Retina (tissue), 1 donor: Measurements from ENCODE around the gene ANAPC10.
"Not testable (repeated sequence)": the region's sequence is repeated elsewhere in the genome, so short reads cannot be mapped to it uniquely, and the experiment has no call there.

Experiments
- DNase-seq: peaks from one replicate; pipeline ENCODE4 v3.0.0-alpha.2; 2016

Gene ANAPC10

GRCh38 chr4:145000656-145001055 is 97.3 kb downstream of the ANAPC10 start:
- DNase-seq, result not testable (repeated sequence)

GRCh38 chr4:144989306-144989705 is 108.7 kb downstream of the ANAPC10 start:
- DNase-seq, result no peak

GRCh38 chr4:144985531-144985930 is 112.5 kb downstream of the ANAPC10 start:
- DNase-seq, result no peak

- DNase-seq, result no peak
Measured at GRCh38 chr4:144985014-144985413, 113.0 kb downstream of the ANAPC10 start.

- no peak for DNase-seq
Measured at GRCh38 chr4:144984241-144984640, 113.8 kb downstream of the ANAPC10 start.

GRCh38 chr4:144975718-144976117 is 122.3 kb downstream of the ANAPC10 start:
- no peak for DNase-seq

GRCh38 chr4:144970597-144970996 is 127.4 kb downstream of the ANAPC10 start:
- no peak for DNase-seq

GRCh38 chr4:144969821-144970220 is 128.2 kb downstream of the ANAPC10 start:
- DNase-seq, result no peak

- no peak for DNase-seq
Measured at GRCh38 chr4:144968606-144969005, 129.4 kb downstream of the ANAPC10 start.

- DNase-seq, result no peak
Measured at GRCh38 chr4:144967161-144967560, 130.8 kb downstream of the ANAPC10 start.

GRCh38 chr4:144962300-144962699 is 135.7 kb downstream of the ANAPC10 start:
- DNase-seq, result no peak

GRCh38 chr4:144955104-144955503 is 142.9 kb downstream of the ANAPC10 start:
- no peak for DNase-seq

- no peak for DNase-seq
Measured at GRCh38 chr4:144954230-144954629, 143.8 kb downstream of the ANAPC10 start.

- no peak for DNase-seq
Measured at GRCh38 chr4:144948421-144948820, 149.6 kb downstream of the ANAPC10 start.

- peak; percentile 89 for DNase-seq
Measured at GRCh38 chr4:144948009-144948408, 150.0 kb downstream of the ANAPC10 start.
